ENCODE results near the gene COL25A1.
A peak's percentile ranks its signal among the peaks of the same experiment; 100 is the strongest.

COL25A1 gene

DNA sequence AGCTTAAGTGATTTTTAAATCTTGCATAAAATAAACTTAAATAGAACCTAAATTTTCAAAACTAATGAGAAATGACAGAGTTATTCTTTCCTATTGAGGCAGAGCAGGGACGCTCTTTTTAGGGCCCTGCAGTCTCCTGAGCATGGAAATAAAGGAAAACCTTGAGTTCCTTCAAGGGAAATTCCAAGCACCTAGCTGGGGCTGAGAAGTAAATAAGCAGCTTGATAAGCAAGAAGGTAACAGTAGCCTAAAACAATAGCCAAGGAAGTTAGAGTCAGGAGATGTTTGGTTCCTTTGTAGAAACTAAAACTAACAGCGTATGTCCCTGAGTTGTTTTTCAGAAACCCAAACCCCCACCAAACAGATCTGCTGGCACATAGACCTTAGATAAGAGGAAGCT lies 174.6 kb downstream of the COL25A1 start:
- POLR2A ChIA-PET = no interaction called here
- DNase-seq (ENCODE audit: extremely low spot score) = no peak
- CTCF ChIA-PET = no interaction called here
- no peak for TF ChIP-seq BHLHE40 (IDR thresholded peaks at IDR 0.05; ENCODE audit: borderline replicate concordance)
- no peak for TF ChIP-seq TARDBP (IDR thresholded peaks at IDR 0.05)
- no peak for TF ChIP-seq FOXA1 (IDR thresholded peaks at IDR 0.05)
- TF ChIP-seq SP1 (IDR thresholded peaks at IDR 0.05) = no peak
- TF ChIP-seq FOXM1 (IDR thresholded peaks at IDR 0.05; ENCODE audit: borderline replicate concordance) = no peak
- no peak for TF ChIP-seq SUZ12 (IDR thresholded peaks at IDR 0.05)
- TF ChIP-seq ARNT (IDR thresholded peaks at IDR 0.05) = no peak
- no peak for TF ChIP-seq ZNF384 (IDR thresholded peaks at IDR 0.05)
- no peak for TF ChIP-seq HDGF (IDR thresholded peaks at IDR 0.05; ENCODE audit: borderline replicate concordance)
- TF ChIP-seq FOXK2 (IDR thresholded peaks at IDR 0.05) = no peak
- TF ChIP-seq CTBP1 (IDR thresholded peaks at IDR 0.05; ENCODE audit: borderline replicate concordance) = no peak
- TF ChIP-seq ELF4 (IDR thresholded peaks at IDR 0.05) = no peak

DNA sequence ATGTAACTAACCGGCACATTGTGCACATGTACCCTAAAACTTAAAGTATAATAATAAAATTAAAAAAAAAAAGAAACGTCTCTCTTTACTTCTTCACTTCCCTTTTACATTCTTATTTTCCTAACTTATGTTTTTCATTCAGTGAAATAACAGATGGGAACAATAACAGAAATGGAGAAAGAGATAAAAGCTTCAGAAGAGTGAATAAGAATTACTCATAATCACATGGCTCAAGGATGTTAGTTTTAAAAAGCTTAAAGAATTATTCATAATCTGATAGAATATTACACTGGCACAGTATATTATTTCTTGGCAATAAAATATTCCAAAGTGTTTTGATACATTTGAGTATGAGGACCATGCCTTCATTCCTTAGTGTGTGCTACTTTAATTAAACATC lies 175.6 kb downstream of the COL25A1 start:
- DNase-seq (ENCODE audit: extremely low spot score) = no peak
- no peak for TF ChIP-seq SP1 (IDR thresholded peaks at IDR 0.05)
- TF ChIP-seq FOXK2 (IDR thresholded peaks at IDR 0.05) = no peak
- TF ChIP-seq L3MBTL2 (conservative IDR thresholded peaks at IDR 0.05) = no peak
- TF ChIP-seq FOXA1 (IDR thresholded peaks at IDR 0.05) = no peak
- TF ChIP-seq ZNF384 (IDR thresholded peaks at IDR 0.05) = no peak
- no peak for TF ChIP-seq BHLHE40 (IDR thresholded peaks at IDR 0.05; ENCODE audit: borderline replicate concordance)
- no peak for TF ChIP-seq HDGF (IDR thresholded peaks at IDR 0.05; ENCODE audit: borderline replicate concordance)
- TF ChIP-seq SUZ12 (IDR thresholded peaks at IDR 0.05) = no peak
- ChIA-PET CTCF (interaction anchor here (0.5 kb wide), 1 partner anchor 20 kb away, joined by 10 read pairs; no protein-coding TSS in a partner anchor), POLR2A (no interaction called here)

DNA sequence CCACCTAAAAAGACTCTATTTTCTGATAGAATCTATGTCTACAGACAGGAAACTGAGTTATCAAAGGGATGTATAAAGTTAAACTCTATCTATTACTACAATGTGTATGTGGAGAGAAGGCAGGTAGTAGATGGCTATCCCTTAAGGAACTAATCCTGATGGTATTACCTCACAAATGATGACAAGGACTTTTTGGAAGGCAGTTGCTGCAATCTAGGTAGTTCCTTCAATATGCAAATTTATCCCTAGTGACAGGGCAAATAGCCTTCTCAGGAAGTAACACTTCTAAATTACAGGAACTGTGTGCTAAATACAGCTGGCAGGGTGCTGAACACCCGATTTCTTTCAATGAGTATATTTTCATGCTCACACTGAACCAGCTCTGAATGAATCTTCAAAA lies 177.4 kb downstream of the COL25A1 start:
- ChIA-PET CTCF (no interaction called here), POLR2A (no interaction called here)
- DNase-seq (ENCODE audit: extremely low spot score) = no peak
- TF ChIP-seq SP1 (IDR thresholded peaks at IDR 0.05) = no peak

DNA sequence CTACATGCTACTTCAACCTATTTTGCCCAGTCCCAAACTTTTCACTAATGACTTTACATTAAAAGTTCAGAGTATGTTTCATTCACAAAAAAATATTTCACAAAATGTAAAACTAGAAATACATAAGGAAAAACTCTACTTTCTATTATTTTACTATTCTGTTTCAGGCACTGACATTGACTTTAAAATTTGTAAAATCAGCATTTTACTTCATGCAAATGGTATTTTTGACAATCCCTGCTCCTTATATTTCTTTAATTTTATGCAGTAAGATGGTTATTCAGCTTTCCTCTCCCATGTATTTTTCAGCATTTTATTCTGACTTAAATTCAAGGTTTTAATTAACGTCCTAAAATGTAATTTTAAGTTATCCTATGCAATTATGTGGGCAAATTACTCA lies 178.5 kb downstream of the COL25A1 start:
- TF ChIP-seq L3MBTL2 (conservative IDR thresholded peaks at IDR 0.05) = no peak
- TF ChIP-seq FOXM1 (IDR thresholded peaks at IDR 0.05; ENCODE audit: borderline replicate concordance) = no peak
- TF ChIP-seq CTBP1 (IDR thresholded peaks at IDR 0.05; ENCODE audit: borderline replicate concordance) = no peak
- TF ChIP-seq ARNT (IDR thresholded peaks at IDR 0.05) = no peak
- no peak for TF ChIP-seq NFRKB (IDR thresholded peaks at IDR 0.05)
- TF ChIP-seq FOXA1 (IDR thresholded peaks at IDR 0.05) = no peak
- TF ChIP-seq, protein P1, sequence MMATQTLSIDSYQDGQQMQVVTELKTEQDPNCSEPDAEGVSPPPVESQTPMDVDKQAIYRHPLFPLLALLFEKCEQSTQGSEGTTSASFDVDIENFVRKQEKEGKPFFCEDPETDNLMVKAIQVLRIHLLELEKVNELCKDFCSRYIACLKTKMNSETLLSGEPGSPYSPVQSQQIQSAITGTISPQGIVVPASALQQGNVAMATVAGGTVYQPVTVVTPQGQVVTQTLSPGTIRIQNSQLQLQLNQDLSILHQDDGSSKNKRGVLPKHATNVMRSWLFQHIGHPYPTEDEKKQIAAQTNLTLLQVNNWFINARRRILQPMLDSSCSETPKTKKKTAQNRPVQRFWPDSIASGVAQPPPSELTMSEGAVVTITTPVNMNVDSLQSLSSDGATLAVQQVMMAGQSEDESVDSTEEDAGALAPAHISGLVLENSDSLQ (IDR thresholded peaks at IDR 0.05) = no peak
- TF ChIP-seq LEF1 (IDR thresholded peaks at IDR 0.05; ENCODE audit: borderline replicate concordance) = no peak
- TF ChIP-seq ELF4 (IDR thresholded peaks at IDR 0.05) = no peak
- TF ChIP-seq ZNF384 (IDR thresholded peaks at IDR 0.05) = no peak
- no peak for TF ChIP-seq HDGF (IDR thresholded peaks at IDR 0.05; ENCODE audit: borderline replicate concordance)
- TF ChIP-seq TARDBP (IDR thresholded peaks at IDR 0.05) = no peak
- no peak for TF ChIP-seq BHLHE40 (IDR thresholded peaks at IDR 0.05; ENCODE audit: borderline replicate concordance)
- TF ChIP-seq SUZ12 (IDR thresholded peaks at IDR 0.05) = no peak
- TF ChIP-seq FOXK2 (IDR thresholded peaks at IDR 0.05) = no peak
- no peak for TF ChIP-seq SP1 (IDR thresholded peaks at IDR 0.05)
- POLR2A ChIA-PET = no interaction called here
- CTCF ChIA-PET = no interaction called here
- DNase-seq (ENCODE audit: extremely low spot score) = no peak

DNA sequence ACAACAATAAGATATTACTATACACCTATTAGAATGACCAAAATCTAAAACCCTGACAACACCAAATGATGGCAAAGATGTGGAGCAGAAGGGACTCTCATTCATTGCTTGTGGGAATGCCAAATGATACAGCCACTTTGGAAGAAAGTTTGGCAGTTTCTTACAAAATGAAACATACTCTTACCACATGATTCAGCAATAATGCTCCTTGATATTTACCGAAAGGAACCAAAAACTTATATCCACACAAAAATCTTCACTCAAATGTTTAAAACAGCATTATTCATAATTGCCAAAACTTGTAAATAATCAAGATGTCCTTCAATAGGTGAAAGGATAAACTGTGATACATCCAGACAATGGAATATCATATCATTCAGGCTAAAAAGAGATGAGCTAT lies 180.9 kb downstream of the COL25A1 start:
- DNase-seq (ENCODE audit: extremely low spot score) = no peak
- ChIA-PET POLR2A (no interaction called here), CTCF (no interaction called here)
- no peak for TF ChIP-seq TARDBP (IDR thresholded peaks at IDR 0.05)

DNA sequence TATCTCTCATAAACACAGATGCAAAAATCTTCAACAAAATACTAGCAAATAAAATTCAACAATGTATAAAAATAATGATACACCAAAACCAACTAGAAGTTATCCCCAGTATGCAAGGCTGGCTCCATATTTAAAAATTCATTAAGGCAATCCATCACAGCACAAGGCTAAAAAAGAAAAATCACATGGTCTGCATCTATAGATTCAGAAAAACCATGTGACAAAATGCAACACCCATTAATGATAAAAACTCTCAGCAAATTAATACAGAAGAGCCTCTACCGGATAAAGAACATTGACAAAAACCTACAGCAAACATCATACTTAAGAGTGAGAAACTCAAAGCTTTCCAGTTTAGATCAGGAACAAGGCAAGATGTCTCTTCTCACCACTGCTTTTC lies 182.6 kb downstream of the COL25A1 start:
- ChIA-PET CTCF (no interaction called here), POLR2A (no interaction called here)
- DNase-seq (ENCODE audit: extremely low spot score) = no peak
- TF ChIP-seq CTBP1 (IDR thresholded peaks at IDR 0.05; ENCODE audit: borderline replicate concordance) (no peak), HDGF (IDR thresholded peaks at IDR 0.05; ENCODE audit: borderline replicate concordance) (no peak), BHLHE40 (IDR thresholded peaks at IDR 0.05; ENCODE audit: borderline replicate concordance) (no peak), SP1 (IDR thresholded peaks at IDR 0.05) (no peak), LEF1 (IDR thresholded peaks at IDR 0.05; ENCODE audit: borderline replicate concordance) (no peak), L3MBTL2 (conservative IDR thresholded peaks at IDR 0.05) (no peak), ZNF384 (IDR thresholded peaks at IDR 0.05) (no peak), NFRKB (IDR thresholded peaks at IDR 0.05) (no peak), ELF4 (IDR thresholded peaks at IDR 0.05) (no peak)
- TF ChIP-seq, protein P1 (IDR thresholded peaks at IDR 0.05) = no peak

DNA sequence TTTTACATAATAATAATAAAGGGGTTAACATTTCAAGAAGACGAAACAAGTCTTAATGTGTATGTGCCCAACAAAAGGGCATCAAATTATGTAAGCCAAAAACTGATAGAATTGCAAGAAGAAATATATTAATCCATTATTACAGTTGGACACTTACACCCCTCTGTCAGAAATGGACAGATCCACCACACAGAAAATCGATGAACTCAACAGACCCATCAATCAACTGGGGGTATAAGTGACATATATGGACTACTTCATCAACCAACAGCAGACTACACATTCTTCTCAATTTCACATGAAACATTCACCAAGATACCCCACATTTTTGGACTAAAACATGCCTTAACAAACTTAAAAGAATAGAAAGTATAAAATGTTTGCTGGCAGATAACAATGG lies 183.8 kb downstream of the COL25A1 start:
- ChIA-PET CTCF (no interaction called here), POLR2A (no interaction called here)
- TF ChIP-seq, protein P1 (IDR thresholded peaks at IDR 0.05) = peak; percentile 62
- no peak for TF ChIP-seq BHLHE40 (IDR thresholded peaks at IDR 0.05; ENCODE audit: borderline replicate concordance)
- no peak for DNase-seq (ENCODE audit: extremely low spot score)
